Measurements from ENCODE around the gene EHBP1L1. TPM values are rescaled to one million over a fixed set of nuclear protein-coding genes. Genes with fewer than 3 reads are reported as not detected.
"Not testable (repeated sequence)": the region's sequence is repeated elsewhere in the genome, so short reads cannot be mapped to it uniquely, and the experiment has no call there.

The EHBP1L1 gene
- total RNA-seq, 1 donor from 2014 or later = 49.5 TPM

DNA sequence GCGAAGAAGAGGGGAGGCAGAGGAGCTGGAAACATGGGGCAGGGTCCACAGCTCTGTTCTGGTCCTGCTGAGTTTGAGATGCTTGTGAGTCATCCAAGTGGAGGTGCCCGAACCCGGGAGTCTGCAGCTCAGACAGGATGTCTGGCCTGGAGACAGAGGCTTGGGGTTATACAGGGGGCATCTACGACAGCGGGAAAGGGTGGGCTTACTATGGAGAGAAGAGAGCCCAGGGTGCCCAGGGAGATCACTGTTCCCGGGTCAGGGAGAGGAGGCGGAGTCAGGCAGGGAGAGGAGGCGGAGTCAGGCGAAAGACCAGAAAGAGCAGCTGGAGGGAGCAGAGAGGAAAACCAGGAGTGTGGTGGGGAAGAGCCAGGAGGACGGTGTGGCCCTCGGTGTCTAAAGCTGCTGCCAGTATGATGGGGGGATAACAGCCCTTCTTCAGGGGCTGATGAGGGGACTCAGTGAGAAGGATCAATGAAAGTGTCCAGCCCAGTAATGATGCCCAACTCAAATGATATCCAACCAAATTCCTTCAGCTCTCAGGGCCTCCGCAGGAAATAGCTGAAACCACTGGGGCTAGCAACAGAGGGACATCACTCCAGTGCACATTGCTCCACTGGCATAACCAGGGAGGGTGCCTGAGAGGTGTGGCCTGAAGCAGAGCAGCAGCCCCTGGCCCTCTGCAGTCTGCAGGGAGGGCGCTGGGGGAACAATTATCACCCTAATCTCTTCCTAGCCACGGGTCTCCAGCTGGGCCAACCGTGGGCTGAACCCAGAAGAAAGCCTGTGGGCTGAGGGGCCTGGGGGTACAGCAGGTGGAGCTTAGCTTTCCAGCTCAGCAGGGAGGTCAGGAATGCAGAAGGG is 15.1 kb upstream of the EHBP1L1 start:
- DNase-seq = no peak

DNA sequence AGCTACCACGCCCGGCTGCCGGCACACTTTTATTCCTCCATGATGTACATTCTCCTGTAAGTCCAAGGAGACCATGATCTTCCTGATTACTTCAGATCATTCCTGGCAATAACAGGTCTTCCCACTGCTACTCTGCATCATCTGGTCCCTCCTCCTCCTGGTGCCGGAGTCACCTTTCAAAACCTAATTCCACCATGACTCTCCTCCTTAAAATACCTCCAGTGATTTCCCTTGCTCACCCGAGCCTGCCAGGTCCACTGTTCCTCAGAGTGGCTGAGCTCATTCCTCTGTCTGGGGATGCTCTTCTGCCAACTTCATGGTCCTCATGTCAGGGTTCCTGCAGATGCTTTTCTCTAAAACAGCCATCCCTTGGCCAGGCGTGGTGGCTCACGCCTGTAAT is 13.8 kb upstream of the EHBP1L1 start:
- no peak for DNase-seq

DNA sequence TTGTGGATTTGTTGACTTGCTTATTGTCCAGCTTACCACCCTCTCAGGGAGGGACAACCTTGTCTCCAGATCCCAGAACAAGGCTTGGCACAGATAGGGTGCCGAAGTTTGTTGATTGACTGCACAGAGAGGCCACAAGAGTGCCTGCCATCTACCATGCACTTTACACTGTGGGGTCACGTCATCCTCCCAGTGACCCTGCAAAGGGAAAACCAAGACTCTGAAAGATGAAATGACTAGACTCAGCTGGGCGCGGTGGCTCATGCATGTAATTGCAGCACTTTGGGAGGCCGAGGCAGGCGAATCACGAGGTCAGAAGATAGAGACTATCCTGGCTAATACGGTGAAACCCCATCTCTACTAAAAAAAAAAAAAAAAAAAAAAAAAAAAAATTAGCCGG is 13.1 kb upstream of the EHBP1L1 start:
- no peak for DNase-seq

DNA sequence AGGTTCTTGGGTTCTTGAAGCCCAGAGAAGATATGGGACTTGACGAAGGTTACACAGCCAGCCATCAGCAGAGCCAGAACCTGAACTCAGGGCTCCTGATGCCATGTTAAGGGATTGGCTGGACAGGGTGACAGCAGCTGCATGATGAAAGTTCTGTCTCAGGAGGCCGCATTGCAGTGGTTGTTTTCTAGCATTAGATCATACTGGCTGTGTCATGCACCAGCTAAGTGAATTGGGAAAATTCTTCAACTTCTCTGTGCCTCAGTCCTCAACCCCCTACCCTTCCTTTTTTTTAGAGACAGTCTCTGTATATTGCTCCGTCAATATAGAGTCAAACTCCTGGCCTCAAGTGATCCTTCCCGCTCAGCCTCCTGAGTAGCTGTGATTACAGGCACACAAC is 12.3 kb upstream of the EHBP1L1 start:
- DNase-seq = no peak

- DNase-seq = not testable (repeated sequence)
Measured at GRCh38 chr11:65564879-65565559, 10.8 kb upstream of the EHBP1L1 start.

DNA sequence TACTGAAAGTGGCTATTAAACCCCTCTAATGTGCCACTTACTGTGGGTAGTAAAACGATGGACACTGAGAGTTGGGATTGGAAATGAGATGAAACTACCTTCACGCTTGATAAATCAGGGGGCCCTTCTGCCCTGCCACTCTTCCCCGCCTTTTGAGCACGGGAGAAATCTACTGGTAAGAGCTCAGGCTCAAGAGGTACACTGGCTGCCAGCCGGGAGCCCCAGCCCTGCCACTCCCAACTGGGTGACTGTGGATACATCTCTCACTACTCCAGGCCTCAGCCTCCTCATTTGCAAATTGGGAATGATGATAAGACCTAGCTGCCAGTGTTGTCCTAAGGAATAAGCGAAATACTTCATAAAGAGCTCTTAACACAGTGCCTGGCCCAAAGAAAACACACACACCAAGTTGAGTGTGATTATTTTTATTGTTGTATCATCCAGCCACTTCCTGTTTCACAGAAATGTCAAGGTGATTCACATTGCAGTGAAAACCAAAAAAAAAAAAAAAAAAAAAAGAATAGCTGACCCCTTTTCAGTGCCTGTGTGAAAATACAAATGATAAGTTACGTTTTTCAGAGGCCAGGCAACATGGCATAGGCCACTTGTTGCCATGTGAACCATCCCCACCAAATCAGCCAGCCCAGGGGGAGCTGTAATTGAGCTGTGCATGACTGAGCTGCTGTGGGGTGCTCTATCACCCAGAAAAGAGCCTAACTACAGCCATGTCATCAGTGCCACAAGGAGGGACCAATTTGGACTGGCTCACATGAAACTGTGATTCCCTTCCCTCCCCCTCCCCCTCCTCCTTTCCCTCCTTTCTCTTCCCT is 10.0 kb upstream of the EHBP1L1 start:
- DNase-seq = no peak

GRCh38 chr11:65569164-65569972 is 6.5 kb upstream of the EHBP1L1 start:
- DNase-seq = no peak

DNA sequence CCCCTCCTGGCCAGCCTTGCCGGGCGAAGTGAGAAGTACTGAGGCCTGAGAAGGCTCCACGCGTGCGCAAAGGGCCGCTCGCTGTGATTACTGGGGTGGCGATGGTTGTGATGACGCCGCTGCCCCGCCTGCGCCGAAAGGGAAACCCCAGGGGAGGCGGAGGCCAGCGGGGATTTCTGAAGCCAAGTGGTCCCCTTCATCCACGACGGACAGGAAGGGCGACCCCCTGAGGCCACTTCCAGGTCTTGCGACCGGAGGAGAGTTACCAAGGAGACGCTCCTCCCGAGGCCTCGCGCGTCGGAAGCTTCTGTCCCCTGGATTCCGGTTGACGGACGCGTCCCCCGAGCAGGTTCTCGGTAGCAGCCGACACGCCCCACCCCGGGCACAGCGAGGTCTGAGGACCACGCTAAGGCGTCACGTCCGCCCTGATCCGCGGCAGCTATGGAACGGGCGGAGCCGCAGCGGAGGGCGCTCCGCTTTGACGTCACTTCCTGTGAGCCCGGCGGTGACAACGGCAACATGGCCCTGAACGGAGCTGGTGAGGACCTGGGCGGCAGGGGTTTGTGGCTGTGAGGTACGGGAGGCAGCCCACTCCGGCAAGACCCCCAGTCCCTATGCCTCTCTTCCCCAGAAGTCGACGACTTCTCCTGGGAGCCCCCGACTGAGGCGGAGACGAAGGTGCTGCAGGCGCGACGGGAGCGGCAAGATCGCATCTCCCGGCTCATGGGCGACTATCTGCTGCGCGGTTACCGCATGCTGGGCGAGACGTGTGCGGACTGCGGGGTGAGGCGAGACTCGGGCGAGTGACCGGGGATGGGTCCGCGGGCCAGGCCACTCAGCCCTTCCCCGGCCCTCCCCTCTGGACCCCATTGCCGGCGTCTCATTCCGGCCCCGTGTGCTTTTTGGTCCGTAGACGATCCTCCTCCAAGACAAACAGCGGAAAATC is 5.6 kb upstream of the EHBP1L1 start, which contains the start of gene ZNRD2:
ZNRD2 (plus strand) TSS at position 505 of the 946 bp plus-strand sequence; CDS start at position 520, 15 bp downstream.
- DNase-seq = peak; percentile 96

- no peak for DNase-seq
Measured at GRCh38 chr11:65571420-65571819, 4.4 kb upstream of the EHBP1L1 start.

DNA sequence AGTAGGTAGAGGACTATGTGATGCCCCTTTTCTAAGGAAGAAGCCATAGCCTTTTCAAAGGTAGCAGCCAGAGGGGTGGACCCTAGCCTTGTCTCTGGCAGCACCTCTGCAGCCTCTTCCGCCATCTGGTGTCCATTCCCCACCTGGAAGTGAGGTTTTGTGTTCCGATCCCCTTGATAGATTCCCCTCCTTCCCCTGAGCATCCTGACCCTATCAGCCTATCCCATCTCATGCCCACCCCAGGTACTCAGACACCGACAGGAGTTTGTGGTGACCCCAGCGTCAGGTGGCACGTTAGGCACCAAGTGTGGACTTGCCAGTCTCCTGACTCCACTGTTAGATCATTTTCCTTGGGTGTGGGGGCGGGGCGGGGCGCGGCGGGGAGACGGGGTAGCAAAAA is 3.9 kb upstream of the EHBP1L1 start:
- no peak for DNase-seq

- DNase-seq = peak; percentile 85
Measured at GRCh38 chr11:65572356-65573051, 3.3 kb upstream of the EHBP1L1 start, which contains the start of gene FAM89B. TSS of gene FAM89B (plus strand) at chr11:65572538. CDS start at chr11:65572670, 132 bp downstream.

DNA sequence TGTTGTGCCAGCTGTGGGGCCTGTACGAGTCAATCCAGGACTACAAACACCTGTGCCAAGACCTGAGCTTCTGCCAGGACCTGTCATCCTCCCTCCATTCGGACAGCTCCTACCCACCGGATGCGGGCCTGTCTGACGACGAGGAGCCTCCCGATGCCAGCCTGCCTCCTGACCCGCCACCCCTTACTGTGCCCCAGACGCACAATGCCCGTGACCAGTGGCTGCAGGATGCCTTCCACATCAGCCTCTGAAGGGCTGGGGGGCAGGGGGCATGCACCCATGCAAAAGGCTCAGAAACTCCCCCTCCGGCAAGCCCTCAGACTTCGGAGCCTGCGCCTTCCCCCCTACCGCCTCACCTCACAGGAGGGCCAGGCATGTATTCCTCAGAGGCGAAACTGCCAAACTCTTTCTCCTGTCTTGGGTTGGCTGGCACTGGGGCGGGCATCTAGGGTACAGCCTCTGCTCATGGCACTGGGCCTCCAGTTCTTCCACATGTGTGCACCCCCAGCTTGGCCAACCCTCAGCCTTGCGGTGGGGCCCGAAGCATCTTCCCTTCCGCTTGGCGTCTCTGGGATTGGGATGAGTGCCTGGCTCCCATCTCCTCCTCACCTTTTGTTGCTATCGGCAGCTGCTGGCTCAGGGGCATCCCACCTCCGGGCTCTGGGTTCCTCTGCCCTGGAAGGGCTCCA is 2.3 kb upstream of the EHBP1L1 start:
- no peak for DNase-seq

DNA sequence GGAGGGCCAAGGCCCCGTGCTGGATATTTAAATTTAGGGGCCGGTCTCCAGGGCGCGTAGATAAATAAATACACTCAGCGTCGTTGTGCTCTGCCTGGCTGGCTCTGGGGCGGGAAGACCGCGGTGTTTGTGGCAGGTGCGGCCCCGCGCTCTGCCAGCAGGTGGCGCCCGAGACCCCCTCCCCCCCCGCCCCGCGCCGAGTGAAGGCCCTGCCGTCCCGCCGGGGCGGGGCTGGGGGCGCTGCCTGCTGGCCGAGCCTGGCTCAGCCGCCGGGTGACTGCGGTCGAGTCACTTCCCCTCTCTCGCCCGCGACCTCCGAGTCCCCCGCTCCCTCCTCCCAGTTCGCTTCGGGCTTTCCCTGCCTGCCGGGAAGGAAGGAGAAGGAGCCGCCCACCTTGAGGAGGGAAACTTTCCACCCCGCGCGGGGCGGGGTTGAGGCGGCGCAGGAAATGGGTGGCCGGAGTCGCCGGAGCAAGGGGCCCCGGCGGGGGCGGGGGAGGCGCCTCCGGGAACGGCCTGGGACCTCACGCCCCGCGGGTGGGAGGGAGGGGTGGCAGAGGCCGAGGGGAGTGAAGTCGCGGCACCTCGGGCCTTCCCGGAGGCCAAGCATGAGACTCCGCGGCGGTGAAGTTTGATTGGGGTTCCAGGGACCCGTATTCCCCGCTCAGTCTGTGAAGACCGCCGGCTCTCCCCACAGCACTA is 1.6 kb upstream of the EHBP1L1 start:
- peak; percentile 87 for DNase-seq

DNA sequence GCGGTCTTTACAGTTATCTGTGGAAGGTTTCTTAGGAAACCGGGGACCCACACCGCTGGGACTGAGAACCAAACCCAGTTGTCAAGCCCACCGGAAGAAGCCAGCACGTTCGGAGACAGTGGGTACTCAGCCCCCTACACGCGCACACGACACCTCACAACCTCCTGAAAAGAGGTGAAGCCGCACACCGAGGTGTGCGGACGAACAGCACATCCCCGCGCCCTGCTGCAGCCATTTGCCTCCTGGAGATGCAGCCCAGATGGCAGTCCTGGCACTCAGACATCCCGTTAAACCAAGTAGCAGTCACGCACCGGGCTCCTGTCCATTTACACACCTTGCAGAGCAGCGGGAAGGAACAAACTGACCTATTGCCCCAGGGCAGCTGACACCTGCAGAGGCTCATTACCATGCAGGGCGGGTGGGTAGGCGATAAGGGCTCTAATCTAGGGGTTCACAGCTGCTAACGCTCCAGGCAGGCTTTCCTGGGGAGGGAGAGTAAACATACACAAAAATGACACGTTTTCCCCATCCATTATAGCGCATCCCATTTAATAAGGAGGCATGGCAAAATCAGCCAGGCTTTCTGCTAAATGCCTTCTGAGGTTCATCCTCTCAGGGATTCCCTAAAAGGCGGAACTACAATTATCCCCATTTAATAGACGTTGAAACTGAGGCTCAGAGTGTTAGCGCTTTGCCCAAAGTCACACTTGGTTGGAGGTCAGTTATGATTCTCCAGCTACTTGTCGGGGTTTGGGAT is 864 bp upstream of the EHBP1L1 start:
- DNase-seq = no peak

DNA sequence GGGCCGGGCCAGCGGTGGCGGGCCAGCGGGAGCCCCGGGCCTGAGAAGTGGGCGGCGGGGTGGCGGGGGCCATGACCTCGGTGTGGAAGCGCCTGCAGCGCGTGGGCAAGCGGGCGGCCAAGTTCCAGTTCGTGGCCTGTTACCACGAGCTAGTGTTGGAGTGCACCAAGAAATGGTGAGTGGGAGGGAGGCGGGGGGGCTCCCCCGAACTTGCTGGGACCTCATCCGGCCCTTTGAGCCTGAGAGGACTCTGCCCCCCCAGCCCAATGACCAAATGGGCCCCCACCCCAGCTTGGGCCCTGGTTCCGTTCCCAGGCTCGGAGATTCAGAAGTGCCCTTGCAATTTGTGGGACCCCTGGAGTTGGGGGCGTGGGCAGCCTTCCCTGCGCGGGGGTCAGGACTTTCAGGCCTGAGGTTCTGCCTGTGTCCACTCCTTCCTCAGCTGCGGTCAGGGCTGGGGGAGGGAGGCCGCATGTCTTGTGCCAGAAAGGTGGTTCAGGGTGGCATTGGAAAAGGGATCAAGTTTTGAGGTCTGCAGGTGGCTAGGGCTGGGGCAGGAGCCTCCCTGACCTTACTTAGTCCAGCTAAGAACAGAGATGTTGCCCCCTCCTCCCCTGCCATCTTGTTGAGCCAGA is 496 bp downstream of the EHBP1L1 start:
- DNase-seq = no peak

DNA sequence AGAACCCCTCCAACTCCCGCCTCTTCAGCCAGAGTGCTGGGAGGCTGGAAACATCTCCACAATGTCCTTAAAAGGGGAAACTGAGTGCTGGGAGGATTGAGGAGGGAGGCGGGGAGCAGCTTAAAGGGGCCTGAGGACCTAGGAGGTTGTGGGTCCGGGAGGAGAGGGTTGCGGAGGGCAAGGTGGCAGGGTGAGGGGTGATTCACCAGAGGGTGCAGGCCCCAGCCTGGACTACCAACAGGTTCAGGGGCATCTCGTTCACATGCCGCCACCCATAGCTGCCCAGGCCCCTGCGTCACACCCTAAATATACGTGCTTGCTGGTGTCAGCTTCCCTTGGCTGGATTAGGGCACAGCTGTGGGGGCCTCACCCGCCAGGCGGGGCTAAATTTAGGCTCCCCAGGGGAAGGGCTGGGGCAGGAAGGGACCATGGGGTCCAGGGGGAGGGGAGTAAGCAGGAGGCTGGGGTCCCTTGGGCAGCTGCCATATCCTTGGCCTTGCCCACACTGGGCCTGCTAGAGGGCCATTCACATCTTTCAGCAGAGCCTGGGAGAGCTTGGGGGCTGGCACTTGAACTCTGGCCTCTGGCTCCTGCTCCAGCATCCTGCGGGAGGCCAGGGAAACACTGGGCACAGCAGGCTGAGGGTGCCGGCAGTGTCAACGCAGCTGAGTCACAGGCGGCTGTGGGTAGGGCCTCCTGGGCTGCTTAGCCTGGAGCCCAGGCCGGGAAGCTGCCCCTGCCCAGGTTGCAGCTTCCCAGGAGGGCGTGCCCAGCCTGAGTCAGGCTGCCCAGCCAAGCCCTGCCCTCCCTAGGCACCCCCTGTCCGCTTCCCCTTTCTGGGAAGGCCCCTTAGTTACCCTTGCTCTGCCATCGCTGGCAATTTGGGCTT is 1.3 kb downstream of the EHBP1L1 start:
- no peak for DNase-seq
